ENCODE measurements around the gene ZCCHC2.

DNA sequence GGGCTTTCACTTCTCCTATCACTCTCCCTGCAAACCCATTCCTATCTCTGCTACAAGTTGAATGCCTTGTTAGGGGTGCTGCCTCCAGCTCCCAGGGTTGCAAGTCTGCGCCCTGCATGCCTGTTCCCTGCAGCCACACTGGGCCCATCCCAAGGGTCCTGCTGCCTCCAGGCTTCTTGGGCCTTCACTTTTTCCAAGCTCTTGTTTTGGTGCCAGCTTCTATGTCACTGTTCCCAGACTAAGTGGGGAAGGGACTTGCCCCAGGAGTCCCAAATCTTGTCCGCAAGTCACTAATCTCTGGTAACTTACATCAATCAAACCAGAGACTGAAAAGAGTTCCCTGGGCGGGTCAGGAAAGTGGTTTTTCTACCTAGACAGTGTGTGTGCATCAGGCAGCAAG lies 65.4 kb downstream of the ZCCHC2 start:
- TF ChIP-seq, protein P1, sequence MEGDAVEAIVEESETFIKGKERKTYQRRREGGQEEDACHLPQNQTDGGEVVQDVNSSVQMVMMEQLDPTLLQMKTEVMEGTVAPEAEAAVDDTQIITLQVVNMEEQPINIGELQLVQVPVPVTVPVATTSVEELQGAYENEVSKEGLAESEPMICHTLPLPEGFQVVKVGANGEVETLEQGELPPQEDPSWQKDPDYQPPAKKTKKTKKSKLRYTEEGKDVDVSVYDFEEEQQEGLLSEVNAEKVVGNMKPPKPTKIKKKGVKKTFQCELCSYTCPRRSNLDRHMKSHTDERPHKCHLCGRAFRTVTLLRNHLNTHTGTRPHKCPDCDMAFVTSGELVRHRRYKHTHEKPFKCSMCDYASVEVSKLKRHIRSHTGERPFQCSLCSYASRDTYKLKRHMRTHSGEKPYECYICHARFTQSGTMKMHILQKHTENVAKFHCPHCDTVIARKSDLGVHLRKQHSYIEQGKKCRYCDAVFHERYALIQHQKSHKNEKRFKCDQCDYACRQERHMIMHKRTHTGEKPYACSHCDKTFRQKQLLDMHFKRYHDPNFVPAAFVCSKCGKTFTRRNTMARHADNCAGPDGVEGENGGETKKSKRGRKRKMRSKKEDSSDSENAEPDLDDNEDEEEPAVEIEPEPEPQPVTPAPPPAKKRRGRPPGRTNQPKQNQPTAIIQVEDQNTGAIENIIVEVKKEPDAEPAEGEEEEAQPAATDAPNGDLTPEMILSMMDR (IDR thresholded peaks at IDR 0.05; ENCODE audit: low read depth, low read length, poor library complexity, severe bottlenecking) = no peak
- TF ChIP-seq EZH2phosphoT487 (IDR thresholded peaks at IDR 0.05; ENCODE audit: borderline replicate concordance, low read length) = no peak
